GM23248 (cell line): ENCODE results near the gene NDST4.

Experiments used
- EZH2 ChIP-seq: fragments of 200-600 bp; sonication (generic); IDR thresholded peaks from 2 replicates; pipeline ENCODE4 v1.6.1; 2018; ENCODE audit warnings: antibody characterized with exemption, mild to moderate bottlenecking; ENCODE audit not compliant: insufficient read depth, poor library complexity, severe bottlenecking
- EZH2phosphoT487 ChIP-seq: fragments of 200-600 bp; sonication (generic); IDR thresholded peaks from 2 replicates; pipeline ENCODE4 v1.6.1; 2018; ENCODE audit warnings: antibody characterized with exemption, moderate library complexity, mild to moderate bottlenecking, low read depth; ENCODE audit not compliant: insufficient read depth

DNA sequence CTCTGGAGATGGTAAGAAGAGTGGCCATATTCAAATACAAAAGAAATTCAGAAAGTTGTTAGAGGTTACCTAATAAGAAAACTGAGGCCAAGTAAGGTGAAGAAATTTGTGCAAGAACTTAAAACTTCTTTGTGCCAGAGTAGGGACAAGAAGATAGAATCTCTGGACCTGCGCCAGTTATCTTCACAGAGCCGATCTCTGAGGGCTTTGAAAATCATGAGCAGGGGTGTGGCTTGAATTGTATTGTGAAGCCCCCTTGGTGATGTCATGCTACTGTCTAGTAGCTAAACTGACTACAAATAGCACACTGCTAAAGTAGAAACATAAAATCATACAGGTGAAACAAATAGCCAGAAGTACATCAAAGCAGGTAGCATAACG is 330.2 kb downstream of the NDST4 start:
- TF ChIP-seq EZH2 (no peak), EZH2phosphoT487 (no peak)
